Activated T-cell treated with anti-CD3 and anti-CD28 coated beads, Interleukin-2, amount 50 U/mL, for 4 hours (primary cell): Measurements from ENCODE around the gene MORN3. TPM values are rescaled to one million over a fixed set of nuclear protein-coding genes. Genes with fewer than 3 reads are reported as not detected.
A peak's percentile ranks its signal among the peaks of the same experiment; 100 is the strongest.
"Not testable (repeated sequence)": the region's sequence is repeated elsewhere in the genome, so short reads cannot be mapped to it uniquely, and the experiment has no call there.

Experiments used
- ATAC-seq, 2 donors: fragments of 200-7000 bp; cut with Tn5 transposase; one replicate each; pipeline ENCODE4 v1.10.0; 2021
- DNase-seq: peaks from one replicate; pipeline ENCODE4 v3.0.0-alpha.2; 2020
- H3K27me3 Mint-ChIP-seq: one replicate; pipeline ENCODE4 v1.8.0; 2021; ENCODE audit warnings: low read depth, mixed read lengths
- H3K36me3 Mint-ChIP-seq: one replicate; pipeline ENCODE4 v1.8.0; 2022; ENCODE audit warnings: mixed read lengths; ENCODE audit not compliant: insufficient read depth
- H3K4me1 Mint-ChIP-seq: one replicate; pipeline ENCODE4 v1.8.0; 2021; ENCODE audit warnings: low read depth, mixed read lengths
- H3K4me3 Mint-ChIP-seq: one replicate; pipeline ENCODE4 v1.8.0; 2021; ENCODE audit warnings: mild to moderate bottlenecking, moderate library complexity, mixed read lengths
- H3K9me3 Mint-ChIP-seq: one replicate; pipeline ENCODE4 v1.8.0; 2021; ENCODE audit warnings: mixed read lengths
- total RNA-seq, 3 donors: library from RNA; stranded (reverse); gene quantifications; one replicate each; pipeline ENCODE4 v1.2.1, GENCODE V29; 2021

Gene MORN3
- total RNA-seq, 3 donors from 2014 or later: 0.60 to 1.2 (median 1.2) TPM

GRCh38 chr12:121668750-121669520 lies 519 bp downstream of the MORN3 start:
- DNase-seq (peak; percentile 63), ATAC-seq (no peak)
- no peaks in the 10 kb centered on the region for H3K36me3 Mint-ChIP-seq
- no peaks in the 10 kb centered on the region for H3K27me3 Mint-ChIP-seq
- peaks cover 58% of the 10 kb centered on the region for H3K4me1 Mint-ChIP-seq
- H3K9me3 Mint-ChIP-seq: no peaks in the 10 kb centered on the region
- H3K4me3 Mint-ChIP-seq: no peak overlapping the region

GRCh38 chr12:121666829-121667228 lies 2.6 kb downstream of the MORN3 start:
- DNase-seq, H3K9me3 Mint-ChIP-seq, H3K27me3 Mint-ChIP-seq, H3K36me3 Mint-ChIP-seq, ATAC-seq, H3K4me3 Mint-ChIP-seq: not testable (repeated sequence)
- H3K4me1 Mint-ChIP-seq: peaks cover 60% of the 10 kb centered on the region

GRCh38 chr12:121663610-121663929 lies 5.9 kb downstream of the MORN3 start:
- Mint-ChIP-seq H3K4me1 (peaks cover 72% of the 10 kb centered on the region), H3K27me3 (no peaks in the 10 kb centered on the region), H3K9me3 (no peaks in the 10 kb centered on the region), H3K36me3 (no peaks in the 10 kb centered on the region), H3K4me3 (peak overlapping the region; percentile 78)
- DNase-seq (no peak), ATAC-seq (no peak)

DNA sequence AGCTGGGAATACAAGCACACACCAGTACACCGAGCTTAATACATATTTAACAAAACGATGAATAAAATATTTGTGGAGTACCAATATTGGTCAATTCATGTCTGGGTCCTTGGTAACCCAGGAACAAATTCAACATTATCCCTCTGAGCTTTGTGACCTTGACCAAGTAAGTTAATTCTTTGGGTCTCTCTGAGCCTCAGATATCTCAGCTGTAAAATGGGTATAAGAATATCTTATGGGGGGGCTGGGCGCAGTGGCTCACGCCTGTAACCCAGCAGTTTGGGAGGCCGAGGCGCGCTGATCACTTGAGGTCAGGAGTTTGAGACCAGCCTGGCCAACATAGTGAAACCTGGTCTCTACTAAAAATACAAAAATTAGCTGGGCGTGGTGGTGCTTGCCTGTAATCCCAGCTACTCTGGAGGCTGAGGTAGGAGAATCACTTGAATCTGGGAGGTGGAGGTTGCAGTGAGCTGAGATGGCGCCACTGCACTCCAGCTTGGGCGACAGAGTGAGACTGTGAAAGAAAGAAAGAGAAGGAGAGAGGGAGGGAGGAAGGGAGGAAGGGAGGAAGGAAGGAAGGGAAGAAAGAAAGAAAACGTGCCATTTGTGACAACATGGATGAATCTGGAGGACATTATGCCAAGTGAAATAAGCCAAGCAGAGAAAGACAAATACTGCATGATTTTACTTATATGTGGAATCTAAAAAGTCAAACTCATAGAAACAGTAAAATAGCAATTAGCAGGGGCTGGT lies 7.9 kb downstream of the MORN3 start:
- H3K4me1 Mint-ChIP-seq: peaks cover 80% of the 10 kb centered on the region
- ATAC-seq, H3K36me3 Mint-ChIP-seq, H3K9me3 Mint-ChIP-seq, DNase-seq, H3K27me3 Mint-ChIP-seq, H3K4me3 Mint-ChIP-seq: not testable (repeated sequence)

DNA sequence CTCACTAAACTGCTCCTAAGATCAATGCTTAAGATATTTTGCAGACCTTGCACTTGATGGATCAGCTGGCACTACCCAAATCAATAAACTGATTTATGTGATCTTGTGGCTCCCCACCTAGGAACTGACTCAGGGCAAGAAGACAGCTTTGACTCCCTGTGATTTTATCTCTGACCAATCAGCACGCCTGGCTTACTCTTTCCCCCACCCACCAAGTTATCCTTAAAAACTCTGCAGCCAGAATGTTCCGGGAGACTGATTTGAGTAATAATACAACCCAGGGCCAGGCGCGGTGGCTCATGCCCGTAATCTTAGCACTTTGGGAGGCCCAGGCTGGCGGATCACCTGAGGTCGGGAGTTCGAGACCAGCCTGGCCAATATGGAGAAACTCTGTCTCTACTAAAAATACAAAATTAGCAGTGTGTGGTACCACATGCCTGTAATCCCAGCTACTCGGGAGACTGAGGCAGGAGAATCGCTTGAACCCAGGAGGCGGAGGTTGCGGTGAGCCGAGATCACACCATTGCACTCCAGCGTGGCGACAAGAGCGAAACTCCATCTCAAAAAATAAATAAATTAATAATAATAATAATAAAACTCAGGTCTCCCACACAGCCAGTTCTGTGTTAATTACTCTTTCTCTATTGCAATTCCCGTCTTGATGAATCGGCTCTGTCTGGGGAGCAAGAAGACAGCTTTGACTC lies 12.0 kb downstream of the MORN3 start:
- Mint-ChIP-seq H3K27me3 (no peaks in the 10 kb centered on the region), H3K36me3 (peaks cover 7% of the 10 kb centered on the region), H3K4me3 (peak overlapping the region; percentile 43), H3K9me3 (no peaks in the 10 kb centered on the region), H3K4me1 (peaks cover 63% of the 10 kb centered on the region)
- DNase-seq (no peak), ATAC-seq (peak; percentile 17 to 39)

DNA sequence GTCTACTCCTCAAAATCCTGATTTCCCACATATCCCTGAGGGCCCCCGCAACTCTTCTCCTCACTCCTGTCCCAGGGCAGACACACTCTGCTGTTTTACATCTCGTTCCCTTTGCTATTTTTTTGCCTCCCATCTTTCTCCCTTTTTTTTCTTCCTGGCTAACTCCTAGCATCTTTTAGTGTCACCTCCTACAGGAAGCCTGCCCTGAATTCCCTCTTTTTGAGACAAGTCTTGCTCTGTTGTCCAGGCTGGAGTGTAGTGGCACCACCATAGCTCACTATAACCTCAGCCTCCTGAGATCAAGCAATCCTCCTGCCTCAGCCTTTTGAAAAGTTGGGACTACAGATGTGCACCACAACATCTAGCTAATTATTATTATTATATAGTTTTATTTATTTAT lies 13.3 kb downstream of the MORN3 start:
- no peak for ATAC-seq
- Mint-ChIP-seq H3K4me1 (peaks cover 50% of the 10 kb centered on the region), H3K27me3 (no peaks in the 10 kb centered on the region), H3K36me3 (peaks cover 7% of the 10 kb centered on the region), H3K4me3 (no peak overlapping the region), H3K9me3 (no peaks in the 10 kb centered on the region)
- no peak for DNase-seq

DNA sequence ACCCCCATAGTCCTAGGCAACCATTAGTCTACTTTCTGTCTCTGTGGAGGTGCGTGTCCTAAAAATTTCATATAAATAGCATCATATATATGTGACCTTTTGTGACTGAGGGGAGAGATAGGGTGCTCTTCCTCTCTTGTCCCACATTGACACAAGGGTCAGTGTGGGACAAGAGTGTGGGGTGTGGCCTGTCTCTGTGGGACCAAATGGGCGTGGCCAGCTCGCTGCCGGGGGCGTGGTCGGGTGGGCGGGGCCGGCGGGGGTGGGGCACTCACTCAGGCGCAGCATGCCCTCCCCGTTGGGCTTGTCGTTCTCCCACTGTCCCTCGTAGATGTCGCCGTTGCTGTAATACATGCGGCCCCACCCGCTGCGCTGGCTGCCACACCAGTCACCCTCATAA lies 15.5 kb downstream of the MORN3 start:
- Mint-ChIP-seq H3K27me3 (no peaks in the 10 kb centered on the region), H3K36me3 (peaks cover 12% of the 10 kb centered on the region), H3K4me1 (peaks cover 47% of the 10 kb centered on the region), H3K4me3 (no peak overlapping the region), H3K9me3 (no peaks in the 10 kb centered on the region)
- DNase-seq: no peak
- no peak for ATAC-seq

GRCh38 chr12:121652767-121653497 lies 16.5 kb downstream of the MORN3 start:
- Mint-ChIP-seq H3K36me3 (peaks cover 12% of the 10 kb centered on the region), H3K27me3 (no peaks in the 10 kb centered on the region), H3K4me1 (peaks cover 42% of the 10 kb centered on the region), H3K9me3 (no peaks in the 10 kb centered on the region), H3K4me3 (no peak overlapping the region)
- no peak for ATAC-seq
- DNase-seq: no peak

- DNase-seq: no peak
- no peaks in the 10 kb centered on the region for H3K9me3 Mint-ChIP-seq
- H3K27me3 Mint-ChIP-seq: no peaks in the 10 kb centered on the region
- ATAC-seq: no peak
- H3K36me3 Mint-ChIP-seq: peaks cover 10% of the 10 kb centered on the region
- no peak overlapping the region for H3K4me3 Mint-ChIP-seq
- H3K4me1 Mint-ChIP-seq: peaks cover 33% of the 10 kb centered on the region
Measured at GRCh38 chr12:121651320-121651719, 18.1 kb downstream of the MORN3 start.

- DNase-seq: no peak
- H3K27me3 Mint-ChIP-seq: no peaks in the 10 kb centered on the region
Measured at GRCh38 chr12:121649819-121650353, 19.6 kb downstream of the MORN3 start.

GRCh38 chr12:121649322-121649721 lies 20.1 kb downstream of the MORN3 start:
- Mint-ChIP-seq H3K4me1 (peaks cover 27% of the 10 kb centered on the region), H3K36me3 (peaks cover 9% of the 10 kb centered on the region), H3K4me3 (no peak overlapping the region), H3K9me3 (no peaks in the 10 kb centered on the region), H3K27me3 (no peaks in the 10 kb centered on the region)
- DNase-seq (no peak), ATAC-seq (no peak)

More at GRCh38 chr12:121649819-121650353, 19.6 kb downstream of the MORN3 start:
- Mint-ChIP-seq H3K4me3 (no peak overlapping the region), H3K9me3 (no peaks in the 10 kb centered on the region), H3K4me1 (peaks cover 30% of the 10 kb centered on the region), H3K36me3 (peaks cover 8% of the 10 kb centered on the region)
- ATAC-seq: peak in 1 of 2 donors; percentile 63

- Mint-ChIP-seq H3K4me3 (no peak overlapping the region), H3K9me3 (no peaks in the 10 kb centered on the region), H3K27me3 (no peaks in the 10 kb centered on the region), H3K4me1 (peaks cover 21% of the 10 kb centered on the region), H3K36me3 (peaks cover 7% of the 10 kb centered on the region)
- DNase-seq (no peak), ATAC-seq (no peak)
Measured at GRCh38 chr12:121648458-121649028, 20.9 kb downstream of the MORN3 start.

GRCh38 chr12:121641343-121641630 lies 28.2 kb downstream of the MORN3 start:
- Mint-ChIP-seq H3K4me3 (no peak overlapping the region), H3K9me3 (no peaks in the 10 kb centered on the region), H3K36me3 (peaks cover 11% of the 10 kb centered on the region), H3K4me1 (peaks cover 28% of the 10 kb centered on the region), H3K27me3 (no peaks in the 10 kb centered on the region)
- no peak for ATAC-seq
- DNase-seq: no peak
